ENCODE measurements around the gene CABLES1. TPM values are rescaled to one million over a fixed set of nuclear protein-coding genes. Genes with fewer than 3 reads are reported as not detected.
"Not testable (repeated sequence)": the region's sequence is repeated elsewhere in the genome, so short reads cannot be mapped to it uniquely, and the experiment has no call there.

CABLES1 gene, protein sequence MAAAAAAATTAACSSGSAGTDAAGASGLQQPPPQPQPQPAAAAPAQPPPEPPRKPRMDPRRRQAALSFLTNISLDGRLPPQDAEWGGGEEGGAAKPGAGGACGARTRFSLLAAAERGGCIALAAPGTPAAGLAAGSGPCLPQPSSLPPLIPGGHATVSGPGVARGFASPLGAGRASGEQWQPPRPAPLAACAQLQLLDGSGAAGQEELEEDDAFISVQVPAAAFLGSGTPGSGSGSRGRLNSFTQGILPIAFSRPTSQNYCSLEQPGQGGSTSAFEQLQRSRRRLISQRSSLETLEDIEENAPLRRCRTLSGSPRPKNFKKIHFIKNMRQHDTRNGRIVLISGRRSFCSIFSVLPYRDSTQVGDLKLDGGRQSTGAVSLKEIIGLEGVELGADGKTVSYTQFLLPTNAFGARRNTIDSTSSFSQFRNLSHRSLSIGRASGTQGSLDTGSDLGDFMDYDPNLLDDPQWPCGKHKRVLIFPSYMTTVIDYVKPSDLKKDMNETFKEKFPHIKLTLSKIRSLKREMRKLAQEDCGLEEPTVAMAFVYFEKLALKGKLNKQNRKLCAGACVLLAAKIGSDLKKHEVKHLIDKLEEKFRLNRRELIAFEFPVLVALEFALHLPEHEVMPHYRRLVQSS
- total RNA-seq: 10 to 100 TPM in 2 of 4 donors, 1 to 10 TPM in 2; 4.0 to 24.0 (median 10.2) TPM

DNA sequence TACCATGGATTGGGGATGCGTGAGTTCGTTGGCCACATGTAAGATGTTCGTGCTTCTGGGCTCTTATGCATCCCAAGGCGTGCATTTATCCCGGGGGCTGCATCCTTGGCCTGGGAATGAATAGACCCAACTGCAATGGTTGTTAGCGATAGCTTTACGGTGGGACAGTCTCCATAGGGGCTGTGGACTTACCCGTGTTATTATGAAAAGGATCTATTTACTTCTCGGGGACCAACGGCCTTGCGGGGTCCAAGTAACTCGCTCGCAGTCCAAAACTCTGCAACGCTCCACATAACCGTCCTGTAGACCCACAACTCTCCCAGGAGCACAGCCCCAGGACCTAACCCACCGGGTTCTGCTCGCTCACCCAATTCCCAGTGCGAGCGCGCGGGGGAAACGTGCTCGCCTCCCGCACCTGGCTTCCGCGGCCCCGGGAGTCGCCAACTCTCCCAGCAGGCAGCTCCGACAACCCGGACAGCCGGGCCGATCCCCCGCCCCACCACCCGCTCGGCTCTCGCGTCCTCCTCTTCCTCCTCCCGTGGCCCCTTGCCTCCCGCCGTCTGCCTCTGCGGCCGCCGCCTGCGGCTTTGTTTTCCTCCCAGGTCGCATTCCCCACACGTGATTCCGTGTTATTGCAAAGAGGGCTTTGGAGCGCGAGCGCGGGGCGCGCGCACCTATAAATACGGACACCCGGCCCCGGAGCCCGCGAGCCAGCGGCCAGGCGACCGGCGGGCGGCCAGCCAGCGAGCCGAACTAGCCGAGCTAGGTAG lies at the start of gene CABLES1:
Gene CABLES1, plus strand, starts transcription at position 706 of the 770 bp plus-strand sequence. CDS start 278 bp downstream, outside the sequence.
- Histone ChIP-seq H3K4me1 (peaks cover 0 to 46% (median 4%) of the 10 kb centered on the region in 3 donors), H3K36me3 (no peaks in the 10 kb centered on the region), H3K9me3 (no peaks in the 10 kb centered on the region), H3K27ac (peak within 1 kb of the TSS in 3 of 4 donors; percentile 72 to 84 (median 80)), H3K4me3 (peak within 1 kb of the TSS; percentile 52 to 73), H3K27me3 (peaks cover 28% of the 10 kb centered on the region)
- peak; percentile 49 for ATAC-seq
- TF ChIP-seq POLR2A (IDR thresholded peaks at IDR 0.05) (peak in 1 of 2 donors; percentile 46), POLR2AphosphoS5 (IDR thresholded peaks at IDR 0.05) (peak; percentile 30)
- TF ChIP-seq, protein P1, sequence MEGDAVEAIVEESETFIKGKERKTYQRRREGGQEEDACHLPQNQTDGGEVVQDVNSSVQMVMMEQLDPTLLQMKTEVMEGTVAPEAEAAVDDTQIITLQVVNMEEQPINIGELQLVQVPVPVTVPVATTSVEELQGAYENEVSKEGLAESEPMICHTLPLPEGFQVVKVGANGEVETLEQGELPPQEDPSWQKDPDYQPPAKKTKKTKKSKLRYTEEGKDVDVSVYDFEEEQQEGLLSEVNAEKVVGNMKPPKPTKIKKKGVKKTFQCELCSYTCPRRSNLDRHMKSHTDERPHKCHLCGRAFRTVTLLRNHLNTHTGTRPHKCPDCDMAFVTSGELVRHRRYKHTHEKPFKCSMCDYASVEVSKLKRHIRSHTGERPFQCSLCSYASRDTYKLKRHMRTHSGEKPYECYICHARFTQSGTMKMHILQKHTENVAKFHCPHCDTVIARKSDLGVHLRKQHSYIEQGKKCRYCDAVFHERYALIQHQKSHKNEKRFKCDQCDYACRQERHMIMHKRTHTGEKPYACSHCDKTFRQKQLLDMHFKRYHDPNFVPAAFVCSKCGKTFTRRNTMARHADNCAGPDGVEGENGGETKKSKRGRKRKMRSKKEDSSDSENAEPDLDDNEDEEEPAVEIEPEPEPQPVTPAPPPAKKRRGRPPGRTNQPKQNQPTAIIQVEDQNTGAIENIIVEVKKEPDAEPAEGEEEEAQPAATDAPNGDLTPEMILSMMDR (IDR thresholded peaks at IDR 0.05): no peak
- WGBS, 2 donors (ENCODE audit: low coverage in 1 of 2): 20 to 65% methylated on average over 8 to 25 of the region's 67 CpGs

GRCh38 chr18:23087352-23087751 lies 47.9 kb upstream of the CABLES1 start:
- 63% methylated on average over 3 of the region's 3 CpGs for WGBS, 2 donors (ENCODE audit: low coverage in 1 of 2)
- H3K9me3 ChIP-seq: no peaks in the 10 kb centered on the region
- H3K4me3 ChIP-seq: no peak overlapping the region
- no peak for ATAC-seq
- H3K27ac ChIP-seq: no peak overlapping the region
- H3K4me1 ChIP-seq: no peaks in the 10 kb centered on the region
- no peak for TF ChIP-seq EP300 (IDR thresholded peaks at IDR 0.05)
- TF ChIP-seq POLR2AphosphoS5 (IDR thresholded peaks at IDR 0.05): no peak
- TF ChIP-seq, protein P1 (IDR thresholded peaks at IDR 0.05): no peak
- no peak for TF ChIP-seq POLR2A (IDR thresholded peaks at IDR 0.05)
- no peaks in the 10 kb centered on the region for H3K36me3 ChIP-seq
- H3K27me3 ChIP-seq: peaks cover 6% of the 10 kb centered on the region

DNA sequence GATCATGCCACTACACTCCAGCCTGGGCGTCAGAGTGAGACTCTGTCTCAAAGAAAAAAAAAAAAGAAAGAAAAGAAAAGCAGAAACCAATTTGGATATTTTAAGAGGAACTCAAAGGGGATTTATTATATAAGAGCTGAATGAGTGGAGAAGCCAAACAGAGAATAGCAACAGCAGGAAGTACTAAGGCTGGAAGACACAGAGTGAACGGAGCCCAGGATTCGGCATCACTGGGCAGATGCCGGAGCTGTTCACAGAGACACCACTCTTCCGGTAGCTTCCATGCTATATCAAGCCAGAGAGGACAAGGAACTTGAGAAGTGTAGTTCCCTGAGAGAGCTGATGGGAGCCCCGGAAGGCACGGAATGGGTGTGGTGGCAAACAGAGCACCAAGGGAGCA lies 47.0 kb upstream of the CABLES1 start:
- Histone ChIP-seq H3K4me3 (no peak overlapping the region), H3K9me3 (no peaks in the 10 kb centered on the region), H3K4me1 (no peaks in the 10 kb centered on the region), H3K27ac (no peak overlapping the region), H3K36me3 (no peaks in the 10 kb centered on the region), H3K27me3 (peaks cover 8% of the 10 kb centered on the region)
- WGBS, 2 donors (ENCODE audit: low coverage in 1 of 2): 93% methylated on average over 7 of the region's 7 CpGs; no CpG with 5 or more reads in 1 of the 2 donors
- no peak for ATAC-seq
- no peak for TF ChIP-seq POLR2AphosphoS5 (IDR thresholded peaks at IDR 0.05)
- TF ChIP-seq, protein P1 (IDR thresholded peaks at IDR 0.05): no peak
- TF ChIP-seq POLR2A (IDR thresholded peaks at IDR 0.05): no peak
- no peak for TF ChIP-seq EP300 (IDR thresholded peaks at IDR 0.05)

- not testable (repeated sequence) for H3K4me1 ChIP-seq, H3K4me3 ChIP-seq, H3K27ac ChIP-seq, H3K9me3 ChIP-seq, ATAC-seq, H3K36me3 ChIP-seq
- peaks cover 21% of the 10 kb centered on the region for H3K27me3 ChIP-seq
- WGBS, 2 donors (ENCODE audit: low coverage in 1 of 2): 67 to 74% methylated on average over 6 to 8 of the region's 8 CpGs
These were observed 44.0 kb upstream of the CABLES1 start for GRCh38 chr18:23091017-23091993.

All from gastroesophageal sphincter (tissue), 4 donors.